GM18502 (cell line): ENCODE results near the gene MC5R.

Source experiments
- ATAC-seq: cut with Tn5 transposase; IDR thresholded peaks from one replicate; pipeline ENCODE4 v1.9.1; 2021; ENCODE audit warnings: mild to moderate bottlenecking; ENCODE audit not compliant: unreplicated experiment, poor library complexity

MC5R gene

DNA sequence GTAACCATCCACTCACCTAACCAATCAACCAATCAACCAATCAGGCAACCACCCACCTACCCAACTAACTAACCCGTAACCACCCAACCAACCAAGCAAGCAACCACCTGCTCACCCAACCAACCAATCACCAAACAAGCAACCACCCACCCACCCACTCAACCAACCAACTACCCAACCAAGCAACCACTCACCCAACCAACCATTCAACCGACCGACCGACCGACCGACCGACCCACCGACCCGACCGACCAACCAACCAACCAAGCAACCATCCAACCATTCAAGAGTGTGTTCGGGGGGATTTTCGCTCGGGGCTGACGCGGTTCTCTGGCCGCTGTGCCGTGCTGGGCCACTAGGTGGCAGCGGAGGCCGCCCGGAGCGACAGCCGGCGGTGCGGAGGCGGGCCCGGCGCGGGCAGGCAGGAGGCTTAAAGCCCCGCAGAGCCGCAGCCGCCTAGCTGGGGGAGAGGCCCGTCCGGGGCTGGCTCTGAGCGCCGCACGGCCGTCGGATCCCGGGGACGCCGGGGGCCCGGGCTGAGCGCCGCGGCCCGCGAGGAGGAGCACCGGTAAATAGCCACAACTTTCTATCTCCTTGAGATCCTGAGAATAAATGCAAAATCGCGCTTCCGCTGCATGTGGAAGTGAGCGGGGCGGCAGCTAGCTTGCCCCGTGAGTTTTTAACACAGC lies at the start of gene MC5R:
TSS of gene MC5R (plus strand) at position 443 of the 689 bp plus-strand sequence. CDS start 1,617 bp downstream, outside the sequence.
- peak; percentile 92 for ATAC-seq

DNA sequence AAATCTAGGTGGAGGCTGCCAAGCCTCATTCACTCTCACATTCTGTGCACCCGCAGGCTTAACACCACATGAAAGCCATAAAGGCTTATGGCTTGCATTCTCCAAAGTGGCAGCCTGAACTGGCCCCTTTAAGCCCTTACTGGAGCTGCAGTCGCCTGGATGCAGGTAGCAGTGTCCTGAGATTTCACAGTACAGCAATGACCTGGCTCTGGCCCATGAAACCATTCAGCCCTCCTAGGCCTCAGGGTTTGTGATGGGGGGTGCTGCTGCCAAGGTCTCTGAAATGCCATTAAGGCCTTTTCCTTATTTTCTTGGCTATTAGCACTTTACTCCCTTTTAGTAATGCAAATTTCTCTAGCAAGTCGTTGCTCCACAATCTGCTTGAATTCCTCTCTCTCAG lies 48.9 kb upstream of the MC5R start:
- no peak for ATAC-seq

DNA sequence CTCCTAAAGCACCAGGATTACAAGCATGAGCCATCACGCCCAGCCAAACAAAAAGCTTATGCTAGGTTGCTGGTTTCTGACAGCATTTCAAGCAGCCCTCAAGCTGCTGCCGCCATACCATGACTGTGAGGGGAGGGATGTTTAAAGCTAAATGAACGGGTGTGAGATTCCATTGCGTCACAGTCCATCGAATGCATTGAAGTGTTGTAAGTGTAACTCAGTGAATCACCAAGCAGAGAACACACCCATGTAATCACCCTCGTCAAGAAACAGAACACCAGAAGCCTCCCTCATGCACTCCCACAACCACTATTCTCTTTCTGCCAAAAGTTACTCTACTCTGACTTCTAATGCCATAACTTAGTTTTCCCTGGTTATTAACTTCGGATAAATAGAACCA lies 32.8 kb upstream of the MC5R start:
- ATAC-seq: no peak

DNA sequence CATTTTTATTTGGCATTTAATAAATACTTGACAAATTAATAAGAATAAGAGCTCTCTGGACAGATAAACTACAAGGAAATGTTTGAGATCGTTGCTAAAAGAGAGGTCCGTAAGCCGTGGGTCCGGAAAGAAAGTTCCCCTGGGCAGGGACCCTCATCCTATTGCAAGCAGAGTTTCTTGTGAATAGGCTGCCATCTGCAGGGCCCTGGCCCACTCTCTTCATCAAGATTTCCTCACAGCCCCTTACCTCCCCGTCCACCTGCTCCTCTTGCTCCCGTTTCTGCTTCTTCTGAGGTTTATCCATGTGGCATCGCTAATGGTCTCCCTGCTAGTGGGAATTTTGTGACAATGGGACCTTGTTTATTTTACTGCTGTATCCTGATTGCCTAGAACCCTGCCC lies 30.1 kb upstream of the MC5R start:
- ATAC-seq: no peak

DNA sequence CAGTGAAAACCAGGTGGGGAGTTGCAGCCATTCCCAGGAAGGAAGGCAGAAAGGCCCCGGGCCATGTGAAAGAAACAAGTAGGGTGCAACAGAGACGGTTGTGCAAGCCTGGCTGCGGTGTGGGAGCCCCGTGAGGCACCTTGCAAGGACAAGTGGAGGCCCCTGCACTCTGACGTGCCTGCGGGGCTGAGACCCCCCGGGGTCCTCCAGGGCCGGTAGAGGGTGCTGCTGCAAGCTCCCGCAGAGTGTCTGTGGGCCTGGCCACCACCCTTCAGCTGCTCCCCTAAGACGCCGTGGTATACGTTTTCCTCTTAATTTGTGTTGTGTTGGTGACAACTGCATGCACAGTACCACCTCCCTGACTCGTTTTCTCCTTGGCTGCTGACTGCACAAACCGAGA lies 27.4 kb upstream of the MC5R start:
- ATAC-seq: no peak

DNA sequence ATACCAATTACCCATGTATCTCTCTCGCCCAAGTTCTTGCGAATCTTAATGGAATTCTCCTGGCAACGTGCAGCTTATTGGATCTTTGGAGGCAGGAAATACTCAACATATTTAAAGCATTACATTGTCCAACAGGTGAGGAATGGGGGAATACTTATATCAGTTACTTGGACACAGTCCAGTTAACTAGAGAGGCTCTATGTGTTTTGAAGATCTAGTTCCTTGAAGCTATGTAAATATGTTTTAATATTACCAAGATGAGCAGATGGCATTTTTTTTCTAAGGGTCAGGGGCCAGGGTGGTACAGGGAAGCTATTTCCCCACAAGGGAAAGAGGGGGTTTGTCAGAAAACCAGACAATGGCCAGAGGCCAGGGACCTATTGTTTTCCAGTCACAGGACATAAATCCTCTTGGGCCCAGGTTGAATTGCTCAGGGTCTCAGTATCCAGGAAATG lies 26.8 kb upstream of the MC5R start:
- no peak for ATAC-seq

DNA sequence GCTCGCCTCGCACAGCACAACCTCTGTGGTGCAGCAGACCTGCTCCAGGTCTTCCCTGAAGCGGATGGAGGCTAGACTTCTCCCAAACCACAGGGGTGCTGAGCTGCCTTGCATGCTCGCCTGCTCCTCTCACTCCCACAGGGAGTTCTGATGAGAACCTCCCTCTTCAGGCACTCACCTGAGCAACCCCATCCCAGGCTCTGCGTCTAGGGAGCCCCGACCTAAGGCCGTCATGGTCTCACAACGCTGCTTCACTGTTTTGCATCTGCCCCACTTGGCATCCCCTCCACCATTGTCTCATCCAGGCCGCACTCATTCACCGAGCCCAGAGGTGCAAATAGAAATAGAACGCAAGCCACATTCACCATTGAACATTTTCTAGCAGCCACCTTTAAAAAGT lies 24.6 kb upstream of the MC5R start:
- no peak for ATAC-seq

DNA sequence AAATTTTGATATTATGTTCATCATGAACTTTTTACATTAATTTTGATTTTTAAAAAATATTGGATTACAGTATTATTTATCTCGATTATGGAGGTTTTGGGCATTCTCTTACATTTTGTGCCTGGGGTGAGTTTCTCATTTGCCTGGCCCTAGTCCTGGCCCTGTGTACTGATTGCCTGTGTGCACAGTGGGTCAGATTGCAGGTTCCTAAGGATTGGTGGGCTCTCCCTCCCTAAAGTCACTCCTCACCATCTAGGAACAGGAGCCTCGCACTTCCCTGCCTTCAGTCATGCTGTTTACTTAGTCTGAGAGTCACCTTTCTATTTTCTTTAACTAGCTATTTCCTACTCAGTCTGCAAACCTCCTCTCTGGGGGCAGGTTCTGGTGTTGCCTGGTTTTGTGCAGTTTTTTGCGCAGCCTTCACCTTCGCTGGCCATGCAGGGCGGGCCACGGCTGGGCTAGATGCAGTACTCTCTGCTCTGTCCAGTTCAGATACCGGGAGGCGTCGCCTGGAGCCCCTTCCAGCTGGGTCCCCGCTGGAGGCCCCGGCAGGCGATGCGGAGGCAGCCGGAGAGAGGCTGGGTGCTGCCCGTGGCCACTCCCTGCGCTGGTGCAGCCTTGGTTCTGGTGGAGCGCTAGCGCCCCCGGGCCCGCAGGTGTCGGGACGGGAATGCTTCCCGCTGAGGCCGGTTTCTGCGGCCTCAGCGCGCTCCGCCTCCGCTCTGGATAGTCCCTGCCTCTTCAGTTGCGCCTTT lies 23.3 kb upstream of the MC5R start:
- ATAC-seq: peak; percentile 55

DNA sequence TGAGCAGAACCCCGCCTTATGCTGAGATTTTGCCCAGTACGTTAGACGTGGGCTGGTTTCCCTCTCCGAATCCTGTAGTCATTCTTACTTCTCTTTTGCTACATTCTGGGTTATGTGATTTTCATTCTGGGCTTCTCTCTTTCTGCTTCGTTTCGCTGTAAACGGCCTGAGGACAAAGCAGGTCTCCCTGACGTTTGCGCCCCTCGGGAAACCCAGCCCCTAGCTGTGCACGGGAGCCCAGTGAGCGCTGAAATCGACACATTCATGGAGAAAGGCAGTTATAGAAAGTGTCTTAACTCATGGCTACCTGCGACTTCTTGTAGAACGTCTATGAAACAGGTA lies 22.7 kb upstream of the MC5R start:
- ATAC-seq: no peak

DNA sequence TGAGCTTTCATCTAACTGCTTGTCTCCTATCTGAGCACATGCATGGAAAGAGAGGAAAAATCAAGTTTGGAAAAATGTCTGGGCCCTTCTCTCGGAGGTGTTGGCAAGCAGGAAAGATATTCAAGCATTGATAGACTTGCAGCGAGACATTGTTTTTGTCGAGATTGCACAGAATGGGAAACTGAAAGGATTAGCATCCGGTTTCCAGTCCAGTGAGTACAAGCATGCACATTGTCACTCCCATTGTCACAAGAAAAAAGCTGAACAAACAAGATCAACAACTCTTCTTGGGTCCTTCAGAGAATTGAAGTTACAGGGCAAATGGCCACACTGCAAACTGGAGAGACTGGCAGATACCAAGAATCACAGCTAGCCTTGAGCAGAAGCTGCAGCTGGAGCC lies 19.6 kb upstream of the MC5R start:
- no peak for ATAC-seq

DNA sequence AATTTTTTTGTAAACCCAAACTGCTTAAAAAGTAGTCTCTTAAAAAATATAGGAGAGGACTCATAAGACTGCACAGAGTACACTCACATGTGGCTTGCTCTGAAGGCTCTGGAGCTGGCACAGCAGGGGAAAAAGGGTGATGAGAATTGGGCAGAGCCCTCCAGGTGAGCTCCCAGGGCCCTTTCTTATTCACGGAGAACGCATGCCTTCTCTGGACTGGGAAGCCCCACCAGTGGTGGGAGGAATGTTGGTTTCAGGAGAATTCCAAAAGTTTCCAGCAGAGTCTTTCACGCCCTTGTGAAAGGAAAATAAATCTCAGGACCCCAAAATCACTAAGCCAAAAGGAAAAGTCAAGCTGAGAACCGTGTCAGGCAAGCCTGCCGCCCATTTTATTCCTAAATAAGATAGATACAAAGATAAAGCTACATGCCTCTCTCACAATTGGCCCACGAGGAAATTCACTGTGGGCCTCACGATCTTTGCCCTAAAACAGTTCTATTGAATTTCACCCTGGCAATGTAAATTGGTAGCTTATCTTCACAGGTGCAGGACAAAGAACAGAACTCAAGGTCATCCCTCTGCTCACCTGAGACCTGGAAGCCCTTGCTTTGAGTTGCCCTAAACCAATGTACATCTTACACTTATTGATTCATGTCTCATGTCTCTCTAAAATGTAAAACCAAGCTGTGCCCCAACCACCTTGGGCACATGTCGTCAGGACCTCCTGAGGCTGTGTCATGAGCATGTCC lies 15.5 kb upstream of the MC5R start:
- no peak for ATAC-seq

DNA sequence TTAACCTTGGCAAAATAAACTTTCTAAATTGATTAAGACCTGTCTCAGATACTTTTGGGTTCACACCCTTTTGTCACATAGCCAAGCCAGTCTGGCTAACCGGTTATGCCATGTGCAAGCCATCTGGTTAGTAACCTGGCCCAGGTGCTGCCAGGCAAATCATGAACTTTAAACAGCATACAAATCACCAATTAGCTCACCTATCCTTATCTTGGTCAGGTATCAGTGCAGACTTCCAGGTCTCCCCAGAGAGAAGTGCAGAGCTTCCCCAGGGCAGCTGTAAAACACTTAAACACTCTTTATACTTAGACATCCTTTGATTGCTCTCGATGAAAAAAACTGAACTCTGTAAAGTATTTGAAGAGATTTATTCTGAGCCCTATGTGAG lies 14.9 kb upstream of the MC5R start:
- ATAC-seq: no peak

DNA sequence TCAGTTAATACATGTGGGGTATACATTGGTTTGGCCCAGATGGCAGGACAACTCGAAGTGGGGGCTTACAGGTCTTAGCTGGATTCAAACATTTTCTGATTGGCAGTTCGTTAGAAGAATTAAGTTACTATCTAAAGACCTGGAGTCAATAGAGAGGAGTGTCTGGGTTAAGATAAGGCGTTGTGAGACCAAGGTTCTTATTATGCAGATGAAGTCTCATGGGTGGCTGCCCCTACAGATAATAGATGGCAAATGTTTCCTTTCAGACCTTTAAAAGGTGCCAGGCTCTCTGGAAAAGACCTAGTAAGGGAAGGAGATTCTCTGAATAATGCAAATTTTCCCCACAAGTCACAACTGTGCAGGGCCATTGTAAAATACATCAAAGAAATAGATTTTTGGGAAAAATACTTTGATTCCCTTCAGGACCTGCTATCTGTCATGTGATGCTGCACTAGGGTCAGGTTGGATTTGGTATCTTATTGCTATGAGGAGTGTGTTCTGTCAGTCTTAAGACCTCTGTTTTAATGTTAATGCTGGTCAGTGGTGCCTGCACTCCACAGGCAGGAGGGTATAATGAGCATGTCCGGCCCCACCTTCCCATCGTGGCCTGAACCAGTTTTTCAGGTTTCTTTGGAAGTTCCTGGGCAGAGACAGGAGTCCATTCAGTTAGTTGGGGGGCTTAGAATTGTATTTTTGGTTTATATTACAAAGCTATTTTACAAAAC lies 14.3 kb upstream of the MC5R start:
- ATAC-seq: no peak

DNA sequence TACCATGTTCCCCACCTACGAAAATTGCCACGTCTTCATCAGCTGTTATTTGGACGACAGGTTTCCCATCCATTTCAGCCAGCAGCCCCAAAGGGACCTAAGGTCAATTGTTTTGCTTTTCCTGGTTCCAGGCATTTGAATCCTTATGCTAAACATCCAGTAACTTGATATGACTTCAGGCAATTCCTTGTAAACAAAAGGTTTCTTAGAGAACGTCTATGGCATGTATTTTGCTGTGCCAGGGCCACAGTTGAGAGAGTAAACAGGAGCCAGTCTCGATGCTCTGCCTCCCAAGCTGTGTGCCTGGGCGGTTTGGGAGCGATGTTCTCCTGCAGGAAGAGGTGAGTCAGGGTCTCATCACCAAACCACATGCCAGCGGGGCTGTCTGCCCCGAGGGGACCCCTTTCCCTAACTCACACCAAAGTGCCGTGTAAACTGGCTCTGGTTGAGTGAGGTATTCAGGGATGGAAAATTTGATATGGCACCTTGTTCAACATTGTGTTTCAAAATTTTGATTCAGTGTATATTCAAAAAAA lies 12.9 kb upstream of the MC5R start:
- no peak for ATAC-seq

DNA sequence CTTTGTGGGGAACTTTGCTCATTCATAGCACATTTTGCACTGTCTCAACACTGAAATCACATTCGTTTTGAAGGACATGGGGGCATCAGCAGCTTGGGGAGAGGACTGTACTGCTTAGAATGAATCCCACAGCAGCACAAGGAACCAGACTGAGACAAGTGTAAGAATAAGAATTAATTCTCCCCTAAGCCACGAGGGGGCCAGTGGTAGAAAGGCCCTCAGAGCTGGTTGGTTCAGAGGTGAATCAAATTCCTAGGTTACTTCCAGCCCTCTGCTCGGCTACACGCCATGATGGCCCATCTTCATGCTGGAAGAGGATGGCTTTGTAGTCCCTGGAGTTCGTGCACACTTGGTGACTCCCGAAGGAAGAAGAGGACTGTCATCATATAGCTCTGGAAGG lies 12.0 kb upstream of the MC5R start:
- no peak for ATAC-seq

DNA sequence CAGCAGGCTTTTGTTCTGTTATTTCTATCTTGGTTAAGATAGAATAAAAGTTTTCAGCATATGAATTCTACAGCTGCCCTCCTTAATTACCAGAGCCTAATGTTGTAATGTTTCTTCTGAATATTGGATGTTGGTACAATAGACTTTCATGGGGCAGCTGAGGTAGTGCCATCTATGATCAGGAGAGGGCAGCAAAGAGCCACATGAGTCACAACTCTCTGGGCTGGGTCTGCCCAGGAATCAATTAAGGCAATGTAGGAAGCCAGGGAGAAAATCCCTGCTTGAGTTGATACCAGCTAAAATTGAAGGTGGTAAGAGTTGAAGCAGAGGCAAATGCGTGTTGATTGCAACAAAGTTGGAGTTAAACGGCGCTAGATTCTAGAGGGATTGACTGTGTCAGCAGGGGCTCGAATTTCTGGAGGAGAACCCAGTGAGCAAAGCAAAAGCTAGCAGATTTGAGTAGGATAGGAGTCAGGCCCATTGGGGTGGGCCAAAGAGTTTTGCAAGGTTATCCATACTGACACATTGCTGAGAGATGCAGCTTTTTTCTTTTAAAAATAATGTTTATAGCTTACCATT lies 10.6 kb upstream of the MC5R start:
- peak; percentile 90 for ATAC-seq

DNA sequence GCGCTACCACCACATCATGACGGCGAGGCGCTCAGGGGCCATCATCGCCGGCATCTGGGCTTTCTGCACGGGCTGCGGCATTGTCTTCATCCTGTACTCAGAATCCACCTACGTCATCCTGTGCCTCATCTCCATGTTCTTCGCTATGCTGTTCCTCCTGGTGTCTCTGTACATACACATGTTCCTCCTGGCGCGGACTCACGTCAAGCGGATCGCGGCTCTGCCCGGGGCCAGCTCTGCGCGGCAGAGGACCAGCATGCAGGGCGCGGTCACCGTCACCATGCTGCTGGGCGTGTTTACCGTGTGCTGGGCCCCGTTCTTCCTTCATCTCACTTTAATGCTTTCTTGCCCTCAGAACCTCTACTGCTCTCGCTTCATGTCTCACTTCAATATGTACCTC lies 2.3 kb downstream of the MC5R start:
- no peak for ATAC-seq

DNA sequence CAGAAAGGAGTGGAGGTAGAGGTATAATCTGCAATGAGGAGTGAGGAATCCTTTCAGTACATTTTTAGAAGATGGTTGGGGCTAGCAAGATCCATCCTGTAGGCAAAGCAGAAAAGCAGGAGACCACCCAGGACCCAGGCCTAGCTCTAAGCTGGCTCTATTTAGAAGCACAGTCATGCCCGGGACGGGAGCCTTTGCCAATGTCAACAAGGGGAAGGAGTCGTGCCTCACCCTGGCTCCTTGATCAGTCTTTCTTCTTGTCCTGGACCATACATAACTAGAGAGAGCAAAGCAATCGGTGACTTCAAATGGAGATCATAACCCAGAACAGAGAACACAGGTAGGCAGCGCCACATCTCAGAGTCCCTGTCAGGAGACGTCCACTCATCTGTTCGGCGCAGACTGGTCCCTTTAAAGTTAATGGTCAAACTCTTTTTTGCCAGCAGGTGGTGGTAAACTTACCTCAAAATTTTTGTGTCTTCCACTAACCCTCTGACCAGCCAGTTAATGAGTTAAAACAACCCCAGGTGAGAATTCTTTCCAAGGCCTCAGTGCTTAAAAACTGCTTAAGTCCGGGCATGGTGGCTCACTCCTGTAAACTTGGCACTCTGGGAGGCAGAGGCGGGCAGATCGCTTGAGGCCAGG lies 8.0 kb downstream of the MC5R start:
- no peak for ATAC-seq

DNA sequence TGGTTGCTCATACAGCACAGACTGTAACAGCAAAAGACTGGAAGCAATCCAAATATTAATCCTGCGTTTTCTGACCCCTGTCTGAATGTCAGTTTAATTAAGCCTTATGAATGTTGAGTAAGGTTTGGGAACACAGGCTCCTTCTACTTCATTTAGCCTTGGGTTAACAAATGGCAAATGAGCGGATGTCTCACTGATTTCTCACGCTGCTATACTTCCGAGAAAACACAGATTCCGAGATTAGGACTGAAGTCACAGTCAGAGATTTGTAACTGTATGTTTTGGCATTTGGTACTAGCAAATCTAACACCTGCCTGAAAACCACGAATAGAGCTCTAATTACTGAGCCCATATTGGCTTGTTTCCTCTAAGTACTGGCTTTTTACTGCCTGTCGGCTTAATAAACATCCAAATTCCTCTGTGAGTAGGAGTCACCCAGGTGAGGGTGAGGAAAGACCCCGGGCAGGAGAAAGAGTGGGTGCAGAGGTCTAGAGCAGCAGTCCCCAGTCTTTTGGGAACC lies 10.6 kb downstream of the MC5R start:
- no peak for ATAC-seq
